ENCODE results near the gene NEGR1.
"Not testable (repeated sequence)": the region's sequence is repeated elsewhere in the genome, so short reads cannot be mapped to it uniquely, and the experiment has no call there.

The NEGR1 gene

DNA sequence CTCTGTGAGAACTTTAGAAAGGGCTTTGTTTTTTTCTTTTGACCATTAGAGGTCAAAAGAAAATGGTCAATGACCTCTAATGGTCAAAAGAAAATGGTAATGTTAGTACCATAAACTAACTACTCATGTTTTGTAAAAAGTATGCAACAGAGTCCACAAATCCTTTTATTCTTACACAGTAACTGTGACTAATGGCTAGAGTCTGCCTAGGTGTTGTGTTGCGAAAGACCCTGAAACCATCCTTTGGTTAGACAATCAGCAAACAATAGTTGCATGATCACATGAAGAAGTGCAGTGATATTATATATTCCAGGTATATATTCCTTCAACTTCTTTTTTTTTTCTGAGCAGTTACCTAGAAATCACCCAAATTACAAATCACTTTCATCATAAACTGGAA, 40.9 kb downstream of the NEGR1 start:
- no peak for DNase-seq (ENCODE audit: low read depth, low spot score)
- H3K4me3 ChIP-seq (ENCODE audit: low read length): no peak overlapping the region

DNA sequence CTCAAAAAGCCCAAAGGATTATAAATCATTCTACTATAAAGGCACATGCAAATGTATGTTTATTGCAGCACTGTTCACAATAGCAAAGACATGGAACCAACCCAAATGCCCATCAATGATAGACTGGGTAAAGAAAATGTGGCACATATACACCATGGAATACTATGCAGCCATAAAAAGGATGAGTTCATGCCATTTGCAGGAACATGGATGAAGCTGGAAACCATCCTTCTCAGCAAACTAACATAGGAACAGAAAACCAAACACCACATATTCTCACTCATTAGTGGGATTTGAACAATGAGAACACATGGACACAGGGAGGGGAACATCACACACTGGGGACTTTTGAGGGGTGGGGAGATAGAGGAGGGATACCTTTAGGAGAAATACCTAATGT, 46.4 kb downstream of the NEGR1 start:
- H3K4me3 ChIP-seq (ENCODE audit: low read length); DNase-seq (ENCODE audit: low read depth, low spot score): not testable (repeated sequence)

DNA sequence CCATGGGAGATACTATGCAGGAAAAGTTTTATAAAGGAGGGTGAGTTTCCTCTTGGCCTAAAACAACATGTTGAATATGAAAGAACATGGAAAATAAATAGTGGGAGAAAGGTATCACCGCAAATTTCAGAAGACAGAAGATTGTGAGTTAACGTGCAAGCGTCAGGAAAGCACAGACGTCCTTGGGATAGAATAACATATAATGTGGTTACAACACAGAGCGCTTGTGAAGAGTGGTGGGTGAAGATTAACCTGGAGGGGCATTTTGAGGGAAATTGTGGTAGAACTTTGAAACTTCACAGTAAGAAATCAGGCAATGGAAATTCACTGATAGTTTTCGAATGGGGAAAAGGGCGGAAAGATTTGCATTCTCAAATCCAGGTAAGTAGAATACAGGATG, 47.3 kb downstream of the NEGR1 start:
- no peak overlapping the region for H3K4me3 ChIP-seq (ENCODE audit: low read length)
- no peak for DNase-seq (ENCODE audit: low read depth, low spot score)

DNA sequence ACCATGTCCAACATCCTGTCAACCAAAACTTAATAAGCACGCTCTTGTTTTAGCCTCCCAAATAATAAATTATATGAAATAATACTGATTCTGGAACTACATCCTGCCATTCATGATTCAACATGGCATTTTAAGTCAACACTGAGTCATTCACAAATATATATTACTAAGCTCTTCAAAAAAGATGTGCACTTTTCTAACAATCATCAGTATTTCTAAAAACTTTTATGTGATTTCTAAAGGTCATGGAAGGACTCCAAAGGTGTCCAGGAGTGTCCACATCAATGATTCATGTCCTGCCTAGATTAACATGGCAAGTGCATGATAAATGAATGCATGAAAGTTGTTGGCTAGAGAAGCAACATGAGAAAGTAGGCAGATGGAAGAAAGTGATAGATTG, 51.6 kb downstream of the NEGR1 start:
- no peak overlapping the region for H3K4me3 ChIP-seq (ENCODE audit: low read length)
- DNase-seq (ENCODE audit: low read depth, low spot score): no peak

DNA sequence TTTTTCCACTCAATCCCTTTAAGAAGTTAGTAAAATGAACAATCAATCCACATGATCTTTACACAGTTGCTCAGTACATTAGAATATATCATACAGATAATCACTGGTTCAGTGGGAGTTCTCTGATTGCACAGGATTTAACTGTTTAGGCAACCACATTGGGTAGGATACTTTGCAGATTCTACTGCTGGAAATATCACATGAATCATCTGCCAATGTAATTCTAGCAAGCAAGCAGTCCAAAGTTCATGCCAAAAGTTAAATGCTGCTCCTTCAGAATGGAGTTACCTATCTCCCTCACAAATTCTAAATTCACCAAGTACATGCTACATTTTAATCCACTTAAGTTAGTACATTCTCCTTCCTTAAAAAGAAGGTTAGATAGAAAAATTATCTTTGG, 52.4 kb downstream of the NEGR1 start:
- DNase-seq (ENCODE audit: low read depth, low spot score): no peak
- no peak overlapping the region for H3K4me3 ChIP-seq (ENCODE audit: low read length)

DNA sequence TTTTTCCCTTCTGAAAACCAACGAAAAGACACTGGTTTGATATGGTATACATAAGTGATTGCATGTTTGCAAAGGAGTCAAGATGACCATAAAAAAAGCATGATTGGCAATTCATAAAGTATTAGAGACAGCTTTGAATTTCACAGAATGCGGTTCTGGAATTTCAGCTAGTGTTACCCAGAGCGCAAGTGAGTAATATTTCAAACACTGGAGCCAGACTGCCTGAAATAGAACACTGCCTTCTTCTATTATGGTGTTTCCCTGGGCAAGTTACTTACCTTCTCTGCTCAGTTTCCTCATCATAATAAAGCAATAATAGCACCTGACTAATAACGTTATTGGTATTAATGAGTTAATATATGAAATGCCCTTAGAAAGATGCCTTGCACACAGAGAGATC, 54.7 kb downstream of the NEGR1 start:
- DNase-seq (ENCODE audit: low read depth, low spot score): no peak
- no peak overlapping the region for H3K4me3 ChIP-seq (ENCODE audit: low read length)

DNA sequence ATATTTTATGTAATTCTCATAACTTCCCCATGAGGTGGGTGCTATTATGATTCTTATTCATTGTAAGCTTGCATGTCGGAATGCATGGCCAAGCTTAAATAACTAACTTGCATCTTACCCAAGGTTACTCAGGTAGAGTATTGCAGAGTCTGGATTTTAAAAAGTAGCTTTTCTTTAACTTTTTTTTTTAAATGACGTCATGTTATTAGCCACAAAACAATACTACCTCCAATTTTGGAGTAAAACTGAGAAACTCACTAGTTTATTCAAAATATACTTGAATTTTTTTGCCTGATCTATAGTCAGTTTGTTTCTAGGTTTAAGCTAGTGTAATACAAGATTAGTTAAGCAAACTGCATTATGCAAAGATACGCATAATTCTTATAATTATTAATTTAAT, 57.8 kb downstream of the NEGR1 start:
- DNase-seq (ENCODE audit: low read depth, low spot score): no peak
- no peak overlapping the region for H3K4me3 ChIP-seq (ENCODE audit: low read length)

DNA sequence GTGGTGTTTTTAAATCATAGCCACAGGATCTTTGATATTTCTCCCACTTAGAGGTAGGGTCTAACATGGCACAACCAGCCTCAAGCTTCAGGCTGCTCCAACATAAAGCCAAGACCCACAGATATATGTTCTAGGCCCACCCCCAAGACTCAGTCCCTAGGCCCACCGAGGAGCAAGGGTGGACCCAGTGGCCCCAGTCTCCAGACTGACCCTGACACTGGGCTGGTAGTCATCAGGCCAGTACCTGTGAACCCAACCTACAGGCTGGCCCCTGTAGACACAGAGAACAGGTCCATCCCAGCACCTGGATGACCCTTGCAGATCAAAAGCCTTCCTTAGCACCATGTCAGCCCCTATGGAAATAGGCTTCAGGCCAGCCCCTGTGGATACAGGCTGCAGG, 60.5 kb downstream of the NEGR1 start:
- no peak overlapping the region for H3K4me3 ChIP-seq (ENCODE audit: low read length)
- DNase-seq (ENCODE audit: low read depth, low spot score): no peak

DNA sequence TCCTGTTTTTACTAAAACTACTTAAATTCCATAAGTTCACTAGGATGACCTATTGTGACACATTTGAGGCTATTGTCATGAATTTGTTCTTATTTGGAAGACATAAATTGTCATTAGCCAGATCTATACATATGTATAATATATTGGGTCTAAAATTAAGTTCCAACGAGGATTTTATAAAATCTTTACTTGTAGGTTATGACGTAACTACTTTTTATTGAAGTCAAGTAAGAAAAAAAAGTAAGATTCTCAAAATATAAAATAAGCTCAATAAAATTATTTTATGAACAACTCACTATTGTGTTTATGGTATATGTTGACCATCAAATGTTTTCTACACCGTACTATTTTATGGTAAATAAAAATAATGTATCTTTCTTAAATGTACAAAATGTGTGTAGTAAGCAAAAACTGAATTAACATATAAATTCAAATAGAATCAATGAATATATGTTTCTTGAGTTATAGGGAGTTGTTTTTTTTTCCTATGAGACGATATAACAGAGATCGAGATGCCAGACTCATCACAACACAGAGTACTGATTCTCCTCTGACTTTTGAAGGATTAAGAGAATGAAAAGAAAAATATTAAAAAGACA, 64.1 kb downstream of the NEGR1 start:
- no peak overlapping the region for H3K4me3 ChIP-seq (ENCODE audit: low read length)
- no peak for DNase-seq (ENCODE audit: low read depth, low spot score)

DNA sequence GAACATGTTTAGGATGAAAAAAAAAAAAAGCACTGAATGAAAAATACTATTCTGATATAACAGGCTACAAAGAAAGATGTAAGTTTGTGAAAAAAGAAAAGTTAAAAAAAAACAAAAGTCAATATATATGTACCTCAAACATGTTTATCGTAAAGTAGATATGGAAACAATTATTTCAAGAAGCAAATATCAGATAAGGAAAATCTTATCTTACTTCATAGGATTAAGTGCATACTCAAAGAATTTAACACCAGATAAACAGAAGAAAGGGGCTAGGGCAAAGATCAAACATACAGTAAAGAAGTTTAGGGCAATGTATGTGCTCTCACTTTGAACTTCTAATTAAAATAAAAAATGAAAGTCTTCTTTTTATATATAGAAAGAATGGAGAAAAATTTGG, 75.3 kb downstream of the NEGR1 start:
- H3K4me3 ChIP-seq (ENCODE audit: low read length): no peak overlapping the region
- no peak for DNase-seq (ENCODE audit: low read depth, low spot score)

DNA sequence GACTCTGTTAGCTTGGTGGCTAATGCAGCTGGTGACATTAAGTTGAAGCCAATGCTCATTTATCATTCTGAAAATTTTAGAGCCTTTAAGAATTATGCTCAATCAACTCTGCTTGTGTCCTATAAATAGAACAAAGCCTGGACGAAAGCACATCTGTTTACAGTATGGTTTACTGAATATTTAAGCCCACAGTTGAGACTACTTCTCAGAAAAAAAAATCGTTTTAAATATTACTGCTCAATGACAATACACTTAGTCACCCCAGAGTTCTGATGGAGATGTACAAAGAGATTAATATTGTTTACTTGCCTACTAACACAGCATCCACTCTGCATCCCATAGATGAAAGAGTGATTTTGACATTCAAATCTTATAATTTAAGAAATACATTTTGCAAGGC, 79.6 kb downstream of the NEGR1 start:
- no peak overlapping the region for H3K4me3 ChIP-seq (ENCODE audit: low read length)
- DNase-seq (ENCODE audit: low read depth, low spot score): no peak

DNA sequence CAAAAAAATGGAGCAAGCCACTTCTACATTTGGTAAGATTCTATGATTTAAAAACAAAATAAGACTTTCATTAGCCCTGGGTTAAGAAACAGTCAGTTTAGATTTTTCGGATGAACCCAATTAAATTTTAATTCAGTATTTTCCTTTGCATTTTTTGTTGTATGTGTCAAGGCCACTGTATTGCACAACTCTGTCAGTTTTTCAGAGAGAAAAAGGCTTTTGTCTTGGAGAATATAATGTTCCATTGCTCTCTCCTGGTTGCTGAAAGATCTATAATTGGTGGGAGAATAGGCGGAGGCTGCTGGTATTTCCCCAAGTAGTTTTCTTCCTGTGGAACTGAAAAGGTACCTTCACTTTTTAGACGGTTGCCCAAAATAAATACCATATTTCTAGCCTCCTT, 84.6 kb downstream of the NEGR1 start:
- no peak overlapping the region for H3K4me3 ChIP-seq (ENCODE audit: low read length)
- DNase-seq (ENCODE audit: low read depth, low spot score): no peak

DNA sequence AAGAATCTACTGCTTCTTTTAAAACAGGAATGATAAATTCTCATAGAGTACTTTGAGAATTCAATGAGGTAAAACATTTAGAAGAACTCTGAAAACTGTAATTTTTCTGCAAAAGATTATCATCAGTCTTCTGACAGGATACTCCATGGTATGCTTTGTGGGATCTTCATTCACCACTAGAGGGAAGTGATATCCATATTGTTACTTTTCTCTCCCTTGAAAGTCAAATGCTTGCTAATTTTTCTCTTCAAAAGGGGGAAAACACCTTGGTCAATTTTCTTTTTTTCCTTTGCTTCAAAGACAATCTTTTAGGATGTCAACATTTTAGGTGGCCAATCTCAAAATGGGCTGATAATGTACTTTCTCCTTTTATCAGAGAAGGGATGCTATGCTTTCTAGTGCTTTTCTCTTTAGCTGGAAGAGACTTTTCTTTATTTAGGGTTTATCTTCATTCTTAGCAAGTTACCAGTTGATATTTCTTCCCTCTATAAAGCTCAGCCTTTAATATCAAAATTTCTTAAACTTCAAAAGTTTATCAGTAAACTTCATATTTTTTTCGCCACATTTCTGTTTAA, 95.5 kb downstream of the NEGR1 start:
- DNase-seq (ENCODE audit: low read depth, low spot score): no peak
- no peak overlapping the region for H3K4me3 ChIP-seq (ENCODE audit: low read length)

DNA sequence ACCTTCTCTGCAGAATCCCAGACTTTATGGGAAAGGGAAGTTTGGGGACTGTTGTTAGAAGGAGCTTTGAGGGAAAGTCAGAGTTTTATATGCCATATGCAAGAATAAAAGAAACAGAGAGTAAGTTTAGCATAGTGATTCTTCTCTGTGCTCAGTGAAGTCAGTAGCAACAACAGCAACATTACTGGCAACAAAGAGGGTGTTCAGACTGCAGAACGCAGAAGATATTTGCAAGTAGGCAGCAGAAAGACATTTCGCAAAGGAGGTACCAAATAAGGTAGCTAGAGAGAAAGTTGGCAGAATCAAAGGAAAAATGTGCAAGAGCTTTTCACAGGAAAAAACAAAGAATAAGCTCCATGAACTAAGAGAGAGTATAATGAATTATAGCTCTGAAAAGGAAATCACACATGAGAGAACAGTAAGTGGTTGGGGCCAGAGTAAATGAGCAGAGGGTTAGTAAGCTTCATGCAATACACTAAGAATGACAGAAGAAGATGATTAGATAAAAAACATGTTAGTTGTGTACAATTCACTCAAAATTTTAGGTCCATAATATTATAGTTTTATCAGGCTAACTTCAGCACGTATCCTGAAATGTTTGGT, 98.1 kb downstream of the NEGR1 start:
- H3K4me3 ChIP-seq (ENCODE audit: low read length): no peak overlapping the region
- no peak for DNase-seq (ENCODE audit: low read depth, low spot score)

DNA sequence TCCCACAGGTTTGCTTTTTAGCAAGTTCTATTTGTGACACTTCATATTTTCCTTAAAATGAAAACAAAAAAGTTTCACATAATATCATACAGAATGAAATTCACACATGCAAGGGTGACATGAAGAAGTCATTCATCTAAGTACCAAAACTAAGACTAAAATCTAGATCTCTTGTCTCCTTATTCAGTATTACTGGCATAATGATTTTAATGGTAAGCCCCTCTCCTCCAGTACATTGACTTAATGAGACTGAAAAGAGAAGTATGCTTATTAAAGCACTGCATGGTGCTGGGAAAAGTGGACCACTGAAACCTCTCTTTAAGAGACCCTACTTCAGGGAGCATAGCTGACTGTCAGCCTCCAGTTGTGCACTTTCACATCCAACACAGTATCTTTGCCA, 99.5 kb downstream of the NEGR1 start:
- DNase-seq (ENCODE audit: low read depth, low spot score): no peak
- no peak overlapping the region for H3K4me3 ChIP-seq (ENCODE audit: low read length)

DNA sequence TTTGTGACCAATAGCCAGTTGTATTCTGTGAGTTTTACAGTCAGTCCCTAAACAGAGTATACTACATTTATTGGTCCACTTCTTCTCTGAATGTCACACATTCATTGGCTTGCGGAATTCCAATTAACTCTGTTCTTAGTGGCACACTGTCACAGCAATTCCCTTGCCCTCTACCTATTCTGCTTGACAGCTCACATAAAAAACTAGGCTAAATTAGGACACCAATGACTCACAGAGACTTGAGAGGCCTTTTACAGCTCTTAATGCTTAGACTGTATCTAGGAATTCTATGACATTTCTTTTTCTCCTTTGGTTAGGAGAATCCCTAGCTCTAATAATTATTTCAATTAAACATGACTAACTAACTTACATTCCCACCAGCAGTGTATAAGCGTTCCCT, 104.1 kb downstream of the NEGR1 start:
- no peak overlapping the region for H3K4me3 ChIP-seq (ENCODE audit: low read length)
- DNase-seq (ENCODE audit: low read depth, low spot score): no peak

DNA sequence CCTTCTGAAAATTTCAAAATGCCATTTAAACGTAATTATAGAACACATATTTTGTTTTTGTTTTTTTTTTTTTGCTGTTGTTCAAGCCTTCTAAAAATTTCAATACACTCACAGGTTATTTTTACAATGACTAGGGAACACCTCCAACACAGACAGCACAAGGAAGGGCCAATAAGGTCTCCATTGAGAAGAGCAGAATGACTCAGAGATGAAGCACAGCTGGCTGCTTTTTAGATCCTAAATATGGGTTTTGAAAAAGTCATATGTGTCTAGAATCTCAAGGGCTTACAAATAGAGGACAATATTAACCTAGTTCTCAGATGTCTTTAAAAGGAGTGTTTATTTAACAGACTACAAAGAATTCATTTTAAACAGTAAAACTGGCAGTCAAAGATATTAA, 104.6 kb downstream of the NEGR1 start:
- no peak overlapping the region for H3K4me3 ChIP-seq (ENCODE audit: low read length)
- no peak for DNase-seq (ENCODE audit: low read depth, low spot score)

DNA sequence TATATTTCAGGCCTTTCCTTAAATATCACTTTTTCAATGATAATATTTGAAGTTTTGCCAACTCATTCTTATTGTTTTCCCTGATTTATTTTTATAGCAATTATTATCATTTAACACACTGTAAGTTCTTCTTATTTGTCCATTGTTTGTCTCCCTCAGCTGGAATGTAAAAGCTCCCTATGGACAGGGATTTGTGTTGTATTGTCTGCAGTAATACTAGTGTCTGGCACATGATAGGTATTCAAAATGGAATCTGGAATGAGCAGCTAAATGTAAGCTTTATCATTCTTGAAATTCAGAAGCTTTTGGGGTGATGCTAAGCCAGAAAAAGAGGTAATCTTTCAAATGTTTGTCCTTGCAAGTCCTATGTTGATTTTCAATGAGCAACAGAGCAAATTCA, 112.1 kb downstream of the NEGR1 start:
- H3K4me3 ChIP-seq (ENCODE audit: low read length): no peak overlapping the region
- no peak for DNase-seq (ENCODE audit: low read depth, low spot score)

DNA sequence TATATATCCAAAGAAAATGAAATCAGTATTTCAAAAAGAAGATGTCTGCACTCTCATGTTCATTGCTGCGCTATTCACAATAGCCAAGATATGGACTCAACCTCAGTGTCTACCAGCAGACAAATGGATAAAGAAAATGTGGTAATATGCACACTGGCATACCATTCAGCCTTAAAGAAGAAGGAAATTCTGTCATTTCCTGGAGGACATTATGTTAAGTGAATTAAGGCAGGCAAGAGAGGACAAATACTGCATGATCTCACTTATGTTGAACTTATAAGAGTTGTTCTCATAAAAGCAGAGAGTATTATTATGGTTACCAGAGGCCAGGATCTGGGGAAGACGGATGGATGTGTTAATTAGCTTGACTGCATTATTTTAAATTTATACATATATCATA, 115.9 kb downstream of the NEGR1 start:
- H3K4me3 ChIP-seq (ENCODE audit: low read length): no peak overlapping the region
- DNase-seq (ENCODE audit: low read depth, low spot score): no peak

DNA sequence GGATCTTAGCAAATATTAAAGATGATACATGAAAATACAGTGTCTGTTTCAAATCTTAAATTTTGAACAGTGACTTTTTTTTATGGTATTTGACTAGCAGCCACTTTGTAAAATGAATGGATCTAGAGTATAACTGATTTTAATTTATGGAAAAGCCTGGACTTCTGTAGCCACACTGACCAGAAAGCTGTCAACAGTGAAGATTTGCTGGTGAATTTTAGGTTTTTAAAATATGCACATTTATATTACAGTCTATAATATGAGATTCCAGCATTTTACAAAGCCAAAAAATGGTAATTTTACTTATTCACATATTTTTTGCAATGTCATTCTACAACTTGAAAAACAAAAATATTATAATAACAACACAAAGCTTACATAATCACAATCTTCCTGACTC, 131.8 kb downstream of the NEGR1 start:
- H3K4me3 ChIP-seq (ENCODE audit: low read length): no peak overlapping the region
- DNase-seq (ENCODE audit: low read depth, low spot score): no peak

DNA sequence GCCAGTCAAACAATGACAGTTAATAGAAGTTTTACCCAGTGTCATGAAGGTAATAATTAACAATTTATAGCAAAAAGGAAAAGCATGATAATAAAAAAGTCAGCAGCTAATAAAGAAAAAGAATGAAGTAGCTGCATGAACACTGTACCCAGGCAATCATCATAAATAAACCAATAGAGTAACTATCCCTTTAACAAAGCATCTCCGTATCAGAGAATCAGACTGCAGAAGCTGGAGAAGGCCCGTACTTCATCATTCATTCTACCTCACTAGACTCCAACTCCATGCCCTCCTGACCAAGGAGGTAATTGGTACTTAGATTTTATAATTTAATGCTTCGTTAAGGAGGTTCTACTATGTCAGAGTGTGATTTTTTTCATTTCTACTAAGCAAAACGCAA, 140.5 kb downstream of the NEGR1 start:
- H3K4me3 ChIP-seq (ENCODE audit: low read length): no peak overlapping the region
- DNase-seq (ENCODE audit: low read depth, low spot score): no peak

Measured in Jurkat, Clone E6-1 (cell line).